HG03139 (cell line): ENCODE data around the gene INTS3.
"Not testable (repeated sequence)": the region's sequence is repeated elsewhere in the genome, so short reads cannot be mapped to it uniquely, and the experiment has no call there.

Experiments used
- ATAC-seq: cut with Tn5 transposase; IDR thresholded peaks from one replicate; pipeline ENCODE4 v1.9.1; 2021; ENCODE audit not compliant: unreplicated experiment

Gene INTS3

GRCh38 chr1:153778051-153778823 lies 50.4 kb downstream of the INTS3 start:
- ATAC-seq, result no peak

- no peak for ATAC-seq
These were observed 51.1 kb downstream of the INTS3 start for GRCh38 chr1:153778824-153779519.

GRCh38 chr1:153779781-153780541 lies 52.1 kb downstream of the INTS3 start:
- no peak for ATAC-seq

- no peak for ATAC-seq
These were observed 52.7 kb downstream of the INTS3 start for GRCh38 chr1:153780551-153780950.

- not testable (repeated sequence) for ATAC-seq
These were observed 54.8 kb downstream of the INTS3 start for GRCh38 chr1:153782648-153783047.

GRCh38 chr1:153783233-153784190 lies 55.7 kb downstream of the INTS3 start:
- ATAC-seq, result peak; percentile 82

- no peak for ATAC-seq
These were observed 58.4 kb downstream of the INTS3 start for GRCh38 chr1:153786038-153786790.

- no peak for ATAC-seq
These were observed 61.7 kb downstream of the INTS3 start for GRCh38 chr1:153789478-153790034.

GRCh38 chr1:153790313-153790965 lies 62.6 kb downstream of the INTS3 start:
- no peak for ATAC-seq

GRCh38 chr1:153790966-153791647 lies 63.3 kb downstream of the INTS3 start:
- peak; percentile 83 for ATAC-seq

GRCh38 chr1:153791648-153792253 lies 63.9 kb downstream of the INTS3 start:
- no peak for ATAC-seq

- ATAC-seq, result no peak
These were observed 64.8 kb downstream of the INTS3 start for GRCh38 chr1:153792631-153793041.

- ATAC-seq, result no peak
These were observed 65.6 kb downstream of the INTS3 start for GRCh38 chr1:153793261-153793972.

- ATAC-seq, result no peak
These were observed 66.2 kb downstream of the INTS3 start for GRCh38 chr1:153793973-153794615.

GRCh38 chr1:153794624-153795329 lies 66.9 kb downstream of the INTS3 start:
- ATAC-seq, result no peak

- no peak for ATAC-seq
These were observed 67.5 kb downstream of the INTS3 start for GRCh38 chr1:153795330-153795837.
